Endothelial cell of umbilical vein (primary cell): ENCODE results near the gene PSMC4. TPM values are rescaled to one million over a fixed set of nuclear protein-coding genes. Genes with fewer than 3 reads are reported as not detected.

Experiments
- BruUV-seq: library from RNA; stranded (reverse); fragments of 400-500 nt; replicated peaks from 2 replicates; lab custom pipeline; 2021; lab: Mats Ljungman, UMichigan
- CTCF ChIA-PET: fragments of 300-600, 350-600 bp; sonication (Branson Sonifier 250); formaldehyde crosslinking; loops from one replicate; lab custom pipeline; 2021; ENCODE audit warnings: antibody characterized with exemption, inconsistent platforms; lab: Charles Lee
- POLR2A ChIA-PET: fragments of 300-600, 350-600 bp; sonication (Branson Sonifier 250); formaldehyde crosslinking; loops from one replicate; lab custom pipeline; 2021; ENCODE audit warnings: antibody characterized with exemption, inconsistent platforms; lab: Charles Lee
- DNase-seq: peaks from one replicate; pipeline ENCODE4 v3.0.0-alpha.2; 2011; ENCODE audit warnings: low read depth, low spot score
- FAIRE-seq: peaks from 2 replicates; lab custom pipeline; 2011; peaks lifted over from hg19 to GRCh38; lab: Jason Lieb, UNC
- H2AFZ ChIP-seq: 2 replicates; pipeline ENCODE4 v1.6.0; 2012; ENCODE audit warnings: low read depth, low read length, control low read depth, inconsistent platforms
- H3K27ac ChIP-seq: 2 replicates; pipeline ENCODE4 v1.5.1; 2011; ENCODE audit warnings: low read depth, mild to moderate bottlenecking, control low read depth, low read length, moderate library complexity; ENCODE audit not compliant: insufficient read depth
- H3K27me3 ChIP-seq, 2 experiments: 2 replicates each; pipeline versions ENCODE4 v1.6.0 to v1.6.1; 2011; ENCODE audit warnings: low read length in 2 of 2, mixed read lengths in 1 of 2; ENCODE audit not compliant: control insufficient read depth in 2 of 2, insufficient read depth in 2 of 2
- H3K36me3 ChIP-seq, 2 experiments: 2 replicates in 1 of 2; 3 replicates in 1 of 2; pipeline ENCODE4 v1.5.1; 2011; ENCODE audit warnings: low read length in 2 of 2, mild to moderate bottlenecking in 1 of 2, moderate library complexity in 1 of 2; ENCODE audit not compliant: control insufficient read depth in 2 of 2, insufficient read depth in 2 of 2; ENCODE audit errors: extremely low read depth in 1 of 2
- H3K4me1 ChIP-seq: 3 replicates; pipeline ENCODE4 v1.5.1; 2011; ENCODE audit warnings: mild to moderate bottlenecking, low read length; ENCODE audit not compliant: control insufficient read depth, insufficient read depth; ENCODE audit errors: extremely low read depth
- H3K4me2 ChIP-seq: 2 replicates; pipeline ENCODE4 v1.6.1; 2011; ENCODE audit warnings: low read length, control low read depth, mixed read lengths; ENCODE audit not compliant: insufficient read depth
- H3K4me3 ChIP-seq, 3 experiments: fragments of 200-600 bp in 1 of 3; sonication (generic), shearing (Covaris generic) in 1 of 3; replicated peaks in 1 of 3; 2 replicates each; pipeline ENCODE4 v1.5.1; 2011 to 2016; ENCODE audit warnings: control low read depth in 3 of 3, low read length in 3 of 3, mild to moderate bottlenecking in 2 of 3, inconsistent platforms in 1 of 3, low read depth in 1 of 3, moderate library complexity in 1 of 3; ENCODE audit not compliant: insufficient read depth in 1 of 3
- H3K79me2 ChIP-seq: 2 replicates; pipeline ENCODE4 v1.6.0; 2012; ENCODE audit warnings: low read length, inconsistent platforms; ENCODE audit not compliant: control insufficient read depth, insufficient read depth
- H3K9ac ChIP-seq: replicated peaks from 2 replicates; pipeline ENCODE3; 2011; ENCODE audit warnings: low read length, control low read depth; ENCODE audit not compliant: insufficient read depth; ENCODE audit errors: extremely low read depth
- H3K9me1 ChIP-seq: replicated peaks from 3 replicates; pipeline ENCODE4 v1.6.0; 2011; ENCODE audit warnings: mild to moderate bottlenecking, low read length; ENCODE audit not compliant: control insufficient read depth, insufficient read depth; ENCODE audit errors: extremely low read depth
- H3K9me3 ChIP-seq: replicated peaks from 2 replicates; pipeline ENCODE4 v1.5.1; 2012; ENCODE audit warnings: low read length, inconsistent platforms; ENCODE audit not compliant: control insufficient read depth, insufficient read depth
- H4K20me1 ChIP-seq: replicated peaks from 2 replicates; pipeline ENCODE3; 2011; ENCODE audit warnings: mild to moderate bottlenecking, low read length; ENCODE audit not compliant: control insufficient read depth, insufficient read depth; ENCODE audit errors: extremely low read depth
- CTCF ChIP-seq, 2 donors: IDR thresholded peaks; 1 replicate in 1 of 2; 2 replicates in 1 of 2; pipeline ENCODE4 v1.5.1; 2011; ENCODE audit warnings: low read length in 2 of 2, mild to moderate bottlenecking in 2 of 2, moderate library complexity in 2 of 2, control low read depth in 1 of 2, inconsistent platforms in 1 of 2, low read depth in 1 of 2; ENCODE audit not compliant: insufficient read depth in 1 of 2; ENCODE audit errors: extremely low read depth in 1 of 2
- EZH2 ChIP-seq: IDR thresholded peaks from 2 replicates; pipeline ENCODE4 v1.6.1; 2012; ENCODE audit warnings: borderline replicate concordance, low read depth, mild to moderate bottlenecking, moderate library complexity, low read length, inconsistent platforms; ENCODE audit not compliant: severe bottlenecking
- FOS ChIP-seq: IDR thresholded peaks from 2 replicates; pipeline ENCODE4 v1.6.1; 2011; ENCODE audit warnings: mild to moderate bottlenecking, low read length, moderate library complexity, borderline replicate concordance; ENCODE audit not compliant: insufficient read depth
- GATA2 ChIP-seq: IDR thresholded peaks from 2 replicates; pipeline ENCODE4 v1.7.0; 2011; ENCODE audit warnings: low read depth, mild to moderate bottlenecking, moderate library complexity, mixed read lengths, low read length; ENCODE audit not compliant: insufficient read length, insufficient read depth
- JUN ChIP-seq: IDR thresholded peaks from 2 replicates; pipeline ENCODE4 v1.6.1; 2011; ENCODE audit warnings: borderline replicate concordance, low read depth; ENCODE audit not compliant: insufficient read length, insufficient read depth
- MYC ChIP-seq: IDR thresholded peaks from one replicate; pipeline ENCODE4 v1.6.1; 2011; ENCODE audit warnings: mild to moderate bottlenecking, low read depth, low read length
- POLR2A ChIP-seq: IDR thresholded peaks from 2 replicates; pipeline ENCODE4 v1.6.1; 2012; ENCODE audit warnings: low read depth, mild to moderate bottlenecking, control low read depth, low read length
- POLR2AphosphoS5 ChIP-seq: IDR thresholded peaks from 2 replicates; pipeline ENCODE4 v1.6.1; 2012; ENCODE audit warnings: low read depth, mild to moderate bottlenecking, control low read depth, low read length, moderate library complexity; ENCODE audit not compliant: insufficient read depth
- dilution Hi-C: fragments of 300-500 bp; cut with MboI; formaldehyde crosslinking; loops from one replicate; pipeline ENCODE4 v1.15.0; 2019; ENCODE audit warnings: low sequenced_read_pairs; ENCODE audit not compliant: extremely low pct_ligation_motif_present
- intact Hi-C: fragments of 100-400 bp; cut with micrococcal nuclease; formaldehyde crosslinking; loops from one replicate; pipeline ENCODE4 v1.10.0; 2022
- polyA plus RNA-seq, 4 experiments: library from polyadenylated mRNA; depleted of rRNA in 3 of 4; stranded (reverse) in 3 of 4; unstranded in 1 of 4; fragments of >200 nt; gene quantifications; 2 replicates each; pipeline versions ENCODE4 v1.2.1 to v1.2.3, GENCODE V29; 2011 to 2012; ENCODE audit warnings: missing spikeins in 1 of 4
- total RNA-seq: library from RNA; stranded (reverse); gene quantifications from 2 replicates; pipeline ENCODE4 v1.2.3, GENCODE V29; 2021
- TF ChIP-seq, protein P1 (sequence below): IDR thresholded peaks from 2 replicates; pipeline ENCODE4 v1.6.1; 2011; ENCODE audit not compliant: insufficient read depth, insufficient read length

Gene PSMC4
- total and polyA plus RNA-seq, 2 donors (not counting 3 experiments of a cell fraction or from before 2014, with no cell fraction given) = 110 to 114 TPM

- no peaks in the 10 kb centered on the region for H3K9me1 ChIP-seq
- no peaks in the 10 kb centered on the region for H3K27me3 ChIP-seq
- ChIA-PET CTCF (no interaction called here), POLR2A (no interaction called here)
- no TSS peak for BruUV-seq
- FAIRE-seq (no peak), DNase-seq (no peak)
- no peaks in the 10 kb centered on the region for H4K20me1 ChIP-seq
- H3K4me3 ChIP-seq = no peak overlapping the region
- intact Hi-C loops = no loop called here
- no peaks in the 10 kb centered on the region for H3K79me2 ChIP-seq
- peaks cover 3% of the 10 kb centered on the region for H3K4me1 ChIP-seq
- H3K4me2 ChIP-seq = no peak overlapping the region
- no peak overlapping the region for H2AFZ ChIP-seq
- no peak for TF ChIP-seq JUN
- no peak for TF ChIP-seq GATA2
- no peak for TF ChIP-seq FOS
- TF ChIP-seq EZH2 = no peak
- no peak for TF ChIP-seq CTCF (IDR thresholded peaks at IDR 0.05; ENCODE audit: extremely low read depth in 1 of 2, insufficient read depth in 1 of 2, low read depth in 1 of 2, low read length in 2 of 2)
- TF ChIP-seq POLR2AphosphoS5 = no peak
- TF ChIP-seq POLR2A = no peak
- TF ChIP-seq, protein P1, sequence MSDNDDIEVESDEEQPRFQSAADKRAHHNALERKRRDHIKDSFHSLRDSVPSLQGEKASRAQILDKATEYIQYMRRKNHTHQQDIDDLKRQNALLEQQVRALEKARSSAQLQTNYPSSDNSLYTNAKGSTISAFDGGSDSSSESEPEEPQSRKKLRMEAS = no peak
- TF ChIP-seq MYC = no peak
- peaks cover 0 to 3% of the 10 kb centered on the region in 2 experiments for H3K36me3 ChIP-seq
- peaks cover 9% of the 10 kb centered on the region for H3K9me3 ChIP-seq
- H3K27ac ChIP-seq = no peak overlapping the region
- dilution Hi-C loops = no loop called here
- no peak overlapping the region for H3K9ac ChIP-seq
These were observed 38.7 kb downstream of the PSMC4 start for GRCh38 chr19:40009674-40010073.
